ENCODE data around the gene SKIDA1.

Gene SKIDA1

DNA sequence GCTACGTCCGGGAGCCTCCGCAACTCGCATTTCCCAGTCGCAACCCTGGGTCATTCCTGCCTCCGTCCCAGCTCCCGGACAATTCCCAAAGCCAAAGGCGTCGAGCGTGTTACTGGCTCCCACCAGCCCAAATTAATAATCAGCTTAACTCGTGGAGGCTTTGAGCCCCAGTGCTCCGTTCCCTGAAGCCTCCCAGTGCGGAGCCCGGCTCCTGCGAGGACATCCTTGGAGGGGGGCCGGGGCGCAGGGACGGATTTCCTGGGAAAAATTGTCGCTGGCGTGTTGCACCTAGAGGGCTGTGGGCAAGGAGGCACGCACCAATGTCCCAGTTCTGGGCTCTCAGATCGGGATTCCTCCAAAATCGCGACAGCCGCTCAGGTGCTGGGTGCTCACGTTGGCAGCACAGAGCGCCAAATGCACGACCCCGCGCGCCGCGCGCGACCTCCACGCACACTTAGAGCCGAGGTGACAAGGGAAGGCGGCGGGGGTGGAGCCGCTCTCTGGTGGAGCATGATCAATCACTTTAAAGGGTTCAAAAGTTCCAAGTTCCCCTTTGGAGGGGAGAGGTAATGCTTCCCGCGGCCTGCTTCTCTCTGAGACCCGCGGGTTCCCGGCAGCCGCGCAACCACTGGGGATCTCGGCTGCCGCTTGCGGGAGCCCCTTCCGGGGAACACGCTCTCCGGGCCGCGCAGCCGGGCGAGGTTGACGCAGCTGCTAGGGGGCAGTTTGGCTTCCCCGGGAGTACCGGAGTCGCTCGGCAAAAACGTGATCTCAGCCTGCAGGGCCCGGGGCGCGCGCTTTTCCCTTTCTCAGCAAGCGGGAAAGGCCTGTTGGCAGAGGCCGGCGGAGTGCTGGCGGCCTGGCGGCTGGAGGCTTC is 25.5 kb downstream of the SKIDA1 start:
- no peak for DNase-seq

DNA sequence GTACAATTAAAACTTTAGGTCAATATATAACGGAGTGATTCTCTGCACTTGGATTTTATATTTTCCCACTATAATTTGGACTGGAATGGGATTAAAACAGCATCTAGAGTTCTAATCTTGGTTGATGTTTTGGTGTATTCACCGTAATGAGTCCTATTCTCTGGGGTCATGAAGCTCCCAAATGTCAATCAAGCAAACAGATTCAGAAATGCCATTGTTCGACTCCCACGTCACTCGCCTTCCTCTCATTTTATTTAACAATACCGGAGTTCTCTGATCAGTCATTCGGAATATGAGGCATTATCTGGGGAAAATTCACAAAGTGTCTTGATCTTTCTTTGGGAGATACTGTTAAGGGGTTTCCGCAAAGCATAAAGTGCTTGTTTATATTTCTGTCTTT is 26.5 kb downstream of the SKIDA1 start:
- no peak for DNase-seq

DNA sequence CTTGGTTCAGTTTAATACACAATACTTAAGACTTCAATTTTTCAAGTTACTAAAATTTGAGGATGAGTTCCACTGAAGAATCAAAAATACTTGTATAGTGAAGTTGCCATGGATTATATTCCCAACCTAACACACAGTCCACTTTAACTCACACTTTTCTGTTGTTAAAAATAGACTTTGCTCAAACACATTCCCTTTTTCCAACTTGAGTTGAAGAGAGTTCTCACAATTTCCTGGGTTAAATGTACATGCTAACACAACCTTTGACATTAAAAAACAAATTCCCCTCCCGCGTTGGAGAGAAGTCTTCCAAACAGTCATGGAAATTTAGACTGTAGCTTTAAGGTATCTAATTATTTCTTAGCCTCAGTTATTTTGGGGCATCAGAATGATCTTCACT is 27.1 kb downstream of the SKIDA1 start:
- no peak for DNase-seq

DNA sequence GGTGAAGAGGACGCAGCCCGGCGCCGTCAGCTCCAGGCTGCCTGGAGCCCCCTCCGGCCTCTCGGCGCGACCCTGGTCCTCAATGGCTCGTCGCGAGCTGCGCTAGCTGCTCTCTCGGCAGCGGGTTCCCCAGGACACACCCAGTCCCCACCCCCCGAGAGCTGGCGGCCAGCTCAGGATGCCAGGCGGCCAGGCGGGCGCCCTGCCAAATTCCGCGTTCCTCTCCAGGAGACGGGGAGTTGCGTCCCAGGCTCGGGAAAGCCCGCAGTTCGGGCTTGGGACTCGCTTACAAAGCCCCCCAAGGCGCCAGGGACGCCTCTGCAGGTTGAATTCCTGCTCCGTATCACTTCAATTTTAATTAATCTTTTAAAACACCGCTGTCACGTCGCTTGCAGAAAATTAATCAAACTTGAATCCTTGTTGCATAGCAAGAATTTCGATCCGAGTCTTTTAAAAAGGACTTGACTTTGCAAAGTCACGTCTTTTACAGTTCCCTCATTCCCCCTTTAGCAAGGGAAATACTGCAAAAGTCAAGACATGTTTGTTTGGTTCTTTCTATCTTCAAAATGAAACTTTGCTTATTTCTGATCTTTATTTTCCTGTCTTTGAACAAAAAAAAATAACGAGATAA is 28.2 kb downstream of the SKIDA1 start:
- DNase-seq = no peak

DNA sequence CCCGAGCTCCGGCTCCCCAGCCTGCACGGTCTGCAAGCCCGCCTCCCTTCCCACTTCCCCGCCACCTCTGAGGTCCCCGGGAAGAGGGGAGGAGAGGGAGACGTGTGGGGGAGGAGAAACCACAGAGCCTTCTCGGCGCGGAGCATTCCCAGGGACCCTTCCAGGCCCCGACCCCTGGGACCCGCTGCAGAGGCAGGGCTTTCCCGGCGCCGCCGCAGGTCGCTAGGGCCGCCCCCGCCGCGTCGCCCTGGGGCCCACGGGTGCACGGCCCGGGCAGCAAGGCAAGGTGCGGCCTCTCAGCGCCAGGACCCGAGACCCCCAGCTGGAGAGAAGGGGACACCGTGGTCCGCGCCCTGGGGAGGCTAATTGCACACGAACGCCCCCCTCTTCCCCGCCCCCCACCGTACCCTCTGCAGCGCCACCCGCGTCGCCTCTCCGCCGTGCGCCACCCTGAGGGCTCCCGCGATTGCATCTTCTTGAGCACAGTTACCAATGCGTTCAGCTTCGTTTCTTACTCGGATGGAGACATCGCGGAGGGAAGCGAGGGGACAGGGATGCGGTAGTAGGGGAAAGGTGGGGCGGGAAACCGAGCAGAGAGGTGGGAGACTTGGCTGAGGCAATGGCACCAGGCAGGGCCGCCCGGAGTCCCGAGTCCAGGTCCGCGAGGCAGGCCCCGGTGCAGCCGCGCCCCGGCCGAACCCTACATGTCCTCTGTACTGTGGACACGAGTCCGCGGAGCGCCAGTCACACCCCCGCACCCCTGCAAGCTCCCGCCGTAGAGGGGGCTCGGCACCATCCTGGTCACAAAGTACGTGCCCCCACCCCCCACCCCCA is 28.9 kb downstream of the SKIDA1 start:
- peak; percentile 21 for DNase-seq

DNA sequence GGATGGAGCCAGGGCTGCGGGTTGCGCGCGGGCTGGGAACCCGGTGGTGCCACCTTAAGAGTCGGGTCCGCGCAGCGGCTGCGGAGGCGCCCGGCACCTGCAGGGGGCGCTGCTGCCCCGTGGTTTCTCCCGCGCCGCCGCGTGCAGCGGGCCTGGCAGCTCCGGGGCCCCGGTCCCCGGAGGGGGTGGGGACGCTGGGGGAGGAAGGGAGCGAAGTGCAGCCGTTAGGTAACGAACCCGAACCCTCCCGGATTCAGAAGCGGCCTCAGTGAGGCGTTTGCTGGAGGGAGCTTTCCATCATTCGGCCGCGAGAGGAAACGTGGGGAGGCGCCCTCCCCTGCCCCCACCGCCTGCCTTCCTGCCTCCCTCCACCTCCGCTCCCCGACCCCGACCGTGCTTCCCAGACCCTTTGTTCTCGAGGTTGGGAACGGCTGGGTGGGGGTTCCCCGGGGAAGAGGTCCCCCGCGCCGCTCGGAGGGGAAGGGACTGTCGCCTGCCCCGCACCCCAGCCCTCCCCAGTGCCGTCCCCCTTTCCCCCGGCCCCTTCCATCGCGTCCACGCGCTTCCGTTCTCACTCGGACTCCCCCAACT is 29.6 kb downstream of the SKIDA1 start:
- DNase-seq = peak; percentile 44

DNA sequence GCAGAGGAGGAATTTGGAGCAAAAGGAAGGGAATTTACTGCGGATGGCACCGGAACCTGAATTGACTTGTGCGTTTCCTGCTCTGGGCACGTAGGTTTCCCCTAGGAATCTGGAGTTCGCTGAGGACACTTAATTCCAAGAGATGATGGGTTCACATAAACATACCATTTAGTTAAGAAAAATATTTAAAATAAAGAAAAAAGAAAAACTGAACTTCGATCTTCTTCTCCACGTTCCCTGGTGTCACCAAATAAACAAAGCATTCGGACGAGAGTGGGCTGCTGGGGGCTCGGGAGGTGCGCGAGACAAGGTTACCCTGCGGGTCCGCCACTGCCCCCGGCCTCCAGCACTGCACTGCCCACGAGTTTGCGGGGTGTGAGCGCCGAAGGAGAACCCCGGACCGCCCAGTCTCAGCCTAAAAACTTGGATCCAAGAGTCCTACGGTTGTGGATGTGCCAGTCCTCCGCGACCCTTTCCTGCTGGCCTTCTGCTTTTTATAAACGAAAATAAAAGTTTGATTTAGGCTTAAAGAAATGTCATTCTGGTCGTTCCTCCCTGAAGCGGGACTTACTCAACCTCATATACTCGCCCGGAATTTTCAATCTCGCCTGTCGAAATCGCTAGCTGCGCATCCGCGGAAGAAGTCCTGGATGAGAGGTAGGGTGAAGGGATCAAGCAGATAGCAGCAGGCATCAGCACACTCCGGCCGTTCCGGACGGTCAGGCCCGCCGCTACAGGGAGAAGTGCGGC is 30.3 kb downstream of the SKIDA1 start:
- DNase-seq = no peak

DNA sequence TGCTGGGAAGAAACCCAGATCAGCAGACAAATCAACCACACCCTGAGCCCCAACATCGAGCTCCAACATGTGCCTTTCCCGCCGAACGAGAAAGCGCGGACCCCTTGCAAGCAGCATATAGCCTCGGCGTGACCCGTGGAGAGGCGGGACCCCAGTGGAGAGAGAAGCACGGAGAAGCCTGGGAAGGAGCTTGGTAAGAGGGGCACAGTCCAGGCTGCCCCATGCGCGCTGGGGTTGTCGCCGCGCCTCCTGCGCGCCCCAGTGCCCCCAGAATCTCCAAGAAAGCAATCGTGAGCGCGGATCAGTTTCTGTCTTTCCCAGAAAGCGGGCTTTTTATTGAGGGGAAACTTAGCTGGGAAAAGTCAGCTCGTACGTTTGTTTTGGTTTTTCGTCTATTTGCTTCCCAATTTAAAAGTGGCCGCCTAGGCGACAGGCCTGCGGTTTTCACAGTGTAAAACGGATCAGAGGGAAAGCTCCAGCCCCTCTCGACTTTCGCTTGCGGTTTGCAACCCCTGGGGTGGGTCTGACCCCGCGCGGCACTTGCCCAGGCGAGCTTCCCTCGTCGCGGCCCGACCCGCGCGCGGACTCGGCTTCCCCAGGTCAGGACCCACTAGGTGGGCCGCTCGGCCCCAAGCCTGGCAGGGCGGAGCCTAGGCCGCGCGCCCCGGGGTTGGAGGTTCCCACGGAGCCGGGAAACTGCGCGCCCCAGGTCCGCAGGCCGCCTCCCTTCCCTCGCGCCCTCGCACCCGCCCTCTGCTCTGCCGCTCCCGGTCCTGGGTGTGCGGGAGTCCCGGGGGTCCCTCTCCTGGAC is 31.1 kb downstream of the SKIDA1 start:
- no peak for DNase-seq

DNA sequence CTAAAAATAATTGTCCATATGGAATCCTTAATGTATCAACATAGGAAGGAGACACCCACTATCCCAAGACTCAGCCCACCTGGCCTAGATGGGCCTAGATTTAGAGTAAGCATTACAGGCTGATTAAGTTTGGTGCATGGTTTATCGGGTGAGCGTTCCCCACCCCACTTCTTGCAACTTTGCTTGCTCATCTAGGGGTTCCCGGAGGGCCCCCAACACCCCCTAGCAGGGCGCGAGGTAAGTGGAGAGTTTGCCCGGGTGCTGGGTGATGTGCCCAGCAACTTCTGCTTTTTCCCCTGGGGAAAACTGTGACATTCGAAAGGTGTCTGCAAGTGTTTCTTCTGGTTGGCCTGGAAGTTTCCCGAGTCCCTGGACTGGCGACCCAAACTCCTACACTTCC is 31.7 kb downstream of the SKIDA1 start:
- no peak for DNase-seq

DNA sequence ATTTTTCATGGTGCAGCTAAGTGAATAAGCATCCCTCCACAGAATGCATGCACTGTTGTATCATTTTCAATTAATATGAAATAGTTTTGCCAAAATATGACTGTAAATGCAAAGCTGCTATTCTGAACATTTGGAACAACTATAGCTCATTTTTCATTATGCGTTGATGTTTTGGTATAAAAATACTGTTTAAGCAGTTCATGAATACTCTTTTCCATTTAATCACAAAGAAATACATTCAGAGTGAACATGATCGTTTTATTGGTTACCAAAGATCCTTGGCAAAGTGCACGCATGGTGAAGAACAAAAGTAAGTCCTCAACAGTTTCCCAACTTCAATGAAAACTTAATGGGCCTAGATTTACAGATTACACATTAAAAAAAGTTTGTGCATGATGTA is 33.1 kb downstream of the SKIDA1 start:
- DNase-seq = no peak

DNA sequence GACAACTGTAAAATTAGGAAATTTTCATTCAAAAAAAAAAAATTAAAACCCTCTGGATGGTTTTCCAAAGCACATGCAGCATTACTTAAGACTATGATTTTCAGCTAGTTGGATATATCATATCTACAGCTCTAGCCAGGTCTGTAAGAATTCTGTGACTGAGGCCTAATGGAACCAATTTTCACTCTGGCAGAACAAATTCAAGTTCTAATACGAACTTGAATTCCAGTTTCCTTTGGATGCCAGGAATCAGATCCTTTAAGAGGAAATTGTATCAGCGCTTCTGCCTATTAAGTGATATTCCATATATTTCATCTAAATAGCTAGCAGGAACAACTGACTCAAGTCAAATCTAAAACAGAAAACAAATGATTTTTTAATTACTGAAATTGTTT is 34.8 kb downstream of the SKIDA1 start:
- DNase-seq = no peak

DNA sequence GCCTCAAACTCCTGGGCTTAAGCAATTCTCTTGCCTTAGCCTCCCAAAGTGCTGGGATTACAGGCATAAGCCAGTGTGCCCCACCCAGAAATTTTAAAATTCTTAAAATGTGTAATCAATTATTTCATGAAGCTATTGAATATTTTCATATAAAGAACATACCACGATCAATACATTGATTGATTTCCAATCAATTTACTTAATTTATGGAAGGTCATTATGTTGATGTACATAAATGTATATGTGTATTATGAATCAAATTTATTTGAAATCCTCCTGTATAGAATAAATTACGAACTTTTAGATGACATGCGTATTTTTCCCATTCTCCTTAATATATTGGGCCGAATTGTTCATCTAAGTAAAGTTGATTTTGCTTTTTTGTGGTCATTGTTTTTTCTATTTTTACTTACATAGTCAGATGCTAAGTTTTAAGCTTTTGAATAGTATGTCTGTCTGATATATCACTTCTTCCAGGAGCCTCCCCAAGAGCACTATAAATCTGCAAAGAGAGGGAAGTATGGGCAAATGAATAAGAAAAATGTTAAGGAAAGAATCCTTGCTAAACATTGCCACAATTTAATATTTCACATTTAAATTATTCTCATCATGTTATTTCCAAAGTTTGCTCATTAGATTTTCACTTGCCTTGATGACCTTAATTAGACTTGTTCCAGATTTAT is 35.3 kb downstream of the SKIDA1 start:
- no peak for DNase-seq

DNA sequence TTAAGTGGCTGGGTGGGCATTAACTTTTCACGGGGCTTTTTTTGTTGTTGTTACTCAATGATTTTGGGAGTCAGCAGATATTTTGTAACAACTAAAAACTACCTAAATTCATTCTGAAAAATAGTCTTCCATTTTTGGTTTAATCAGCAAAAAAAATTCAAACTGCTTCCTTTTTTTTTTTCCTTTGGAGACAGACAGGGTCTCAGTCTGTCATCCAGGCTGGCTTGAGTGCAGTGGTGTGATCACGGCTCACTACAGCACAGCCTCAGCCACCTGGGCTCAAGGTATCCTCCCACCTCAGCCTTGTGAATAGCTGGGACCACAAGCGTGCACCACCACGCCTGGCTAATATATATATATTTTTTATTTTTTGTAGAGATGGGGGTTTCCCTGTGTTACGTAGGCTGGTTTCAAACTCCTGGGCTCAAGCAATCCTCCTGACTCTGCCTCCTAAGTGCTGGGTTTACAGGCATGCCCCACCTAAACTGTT is 36.5 kb downstream of the SKIDA1 start:
- DNase-seq = no peak

DNA sequence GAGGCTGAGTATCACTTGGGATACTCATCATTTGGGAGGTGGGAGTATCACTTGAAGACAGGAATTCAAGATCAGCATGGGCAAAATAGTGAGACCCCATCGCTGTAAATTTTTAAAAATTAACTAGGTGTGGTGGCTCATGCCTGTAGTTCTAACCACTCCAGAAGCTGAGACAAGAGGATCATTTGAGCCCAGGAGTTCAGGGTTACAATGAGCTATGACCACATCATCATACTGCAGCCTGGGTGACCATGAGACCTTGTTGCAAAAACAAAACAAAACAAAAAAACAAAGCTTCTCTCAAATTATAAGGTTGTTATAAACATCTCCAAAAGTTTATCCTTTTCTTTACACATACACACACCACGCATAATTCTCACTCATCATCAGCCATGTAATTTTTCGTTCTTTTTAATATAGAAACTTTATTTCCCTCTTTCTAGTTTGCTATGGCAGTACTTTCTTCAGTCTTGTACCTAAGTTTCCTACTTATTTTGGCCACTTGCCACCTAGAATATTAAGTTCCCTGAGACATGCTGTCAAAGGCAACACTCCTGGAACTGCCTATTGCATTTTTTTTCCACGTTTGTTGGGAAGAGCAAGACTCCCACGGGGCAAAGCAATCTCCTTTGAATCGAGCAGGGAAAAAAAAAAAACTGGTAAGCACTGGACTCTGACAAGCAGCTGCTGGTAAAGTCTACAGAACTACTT is 37.1 kb downstream of the SKIDA1 start:
- DNase-seq = no peak

DNA sequence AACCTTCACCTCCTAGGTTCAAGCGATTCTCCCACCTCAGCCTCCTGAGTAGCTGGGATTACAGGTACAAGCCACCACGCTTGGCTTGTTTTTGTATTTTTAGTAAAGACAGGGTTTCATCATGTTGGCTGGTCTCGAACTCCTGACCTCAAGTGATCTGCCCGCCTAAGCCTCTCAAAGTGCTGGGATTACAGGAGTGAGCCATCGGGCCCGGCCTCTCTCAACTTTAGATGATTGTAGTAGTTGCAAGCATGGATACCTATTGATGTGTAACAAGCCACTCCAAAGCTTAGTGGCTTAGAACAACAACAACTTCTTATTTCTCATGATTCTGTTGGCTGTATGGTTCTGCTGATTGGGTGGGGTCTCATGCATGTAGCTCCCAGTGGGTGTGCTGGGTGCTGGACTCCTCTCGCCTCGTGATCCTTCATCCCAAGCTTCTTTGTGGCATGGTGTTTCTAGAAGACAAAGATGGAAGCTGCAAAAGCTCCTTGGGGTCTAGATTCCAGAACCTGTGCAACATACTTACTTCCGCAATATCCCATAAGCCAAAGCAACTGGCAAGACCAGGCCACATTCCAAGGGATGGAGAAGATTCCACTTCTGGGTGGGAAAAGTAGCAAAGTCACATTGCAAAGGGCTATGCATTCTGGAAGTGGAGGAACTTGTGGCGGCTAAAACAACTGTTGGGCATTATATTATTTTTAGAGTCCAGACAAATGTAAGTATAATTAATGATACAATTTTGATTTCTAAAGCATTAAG is 37.9 kb downstream of the SKIDA1 start:
- DNase-seq = no peak

DNA sequence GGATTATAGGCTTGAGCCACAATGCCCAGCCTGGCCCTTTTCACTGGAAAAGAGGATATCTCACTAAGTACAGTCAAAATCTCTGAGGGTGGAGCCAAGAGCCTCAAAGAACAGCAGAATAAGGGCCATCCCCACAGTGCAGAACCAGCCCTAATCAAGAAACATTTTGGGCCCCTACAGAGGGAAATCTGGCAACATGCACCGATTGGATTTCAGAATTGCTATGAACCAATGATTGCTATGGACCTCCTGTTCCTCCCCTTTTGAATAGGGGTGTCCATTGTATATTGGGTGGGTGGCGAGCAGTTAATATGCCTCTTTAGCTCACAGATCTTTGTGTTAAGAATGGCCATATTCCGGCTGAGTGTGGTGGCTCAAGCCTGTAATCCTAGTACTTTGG is 42.7 kb downstream of the SKIDA1 start:
- no peak for DNase-seq

DNA sequence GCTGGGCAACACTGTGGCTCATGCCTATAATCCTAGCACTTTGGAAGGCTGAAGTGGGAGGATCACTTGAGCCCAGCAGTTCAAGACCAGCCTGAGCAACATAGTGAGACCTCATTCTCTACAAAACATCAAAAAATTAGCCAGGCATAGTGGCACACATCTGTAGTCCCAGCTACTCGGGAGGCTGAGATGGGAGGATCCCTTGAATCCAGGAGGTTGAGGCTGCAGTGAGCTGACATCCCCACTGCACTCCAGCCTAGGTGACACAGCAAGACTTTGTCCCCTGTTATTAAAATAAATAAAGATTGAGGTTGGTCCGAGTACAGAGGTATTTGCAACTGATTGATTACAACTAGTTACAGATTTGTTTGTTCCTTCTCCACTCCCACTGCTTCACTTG is 44.1 kb downstream of the SKIDA1 start:
- no peak for DNase-seq

DNA sequence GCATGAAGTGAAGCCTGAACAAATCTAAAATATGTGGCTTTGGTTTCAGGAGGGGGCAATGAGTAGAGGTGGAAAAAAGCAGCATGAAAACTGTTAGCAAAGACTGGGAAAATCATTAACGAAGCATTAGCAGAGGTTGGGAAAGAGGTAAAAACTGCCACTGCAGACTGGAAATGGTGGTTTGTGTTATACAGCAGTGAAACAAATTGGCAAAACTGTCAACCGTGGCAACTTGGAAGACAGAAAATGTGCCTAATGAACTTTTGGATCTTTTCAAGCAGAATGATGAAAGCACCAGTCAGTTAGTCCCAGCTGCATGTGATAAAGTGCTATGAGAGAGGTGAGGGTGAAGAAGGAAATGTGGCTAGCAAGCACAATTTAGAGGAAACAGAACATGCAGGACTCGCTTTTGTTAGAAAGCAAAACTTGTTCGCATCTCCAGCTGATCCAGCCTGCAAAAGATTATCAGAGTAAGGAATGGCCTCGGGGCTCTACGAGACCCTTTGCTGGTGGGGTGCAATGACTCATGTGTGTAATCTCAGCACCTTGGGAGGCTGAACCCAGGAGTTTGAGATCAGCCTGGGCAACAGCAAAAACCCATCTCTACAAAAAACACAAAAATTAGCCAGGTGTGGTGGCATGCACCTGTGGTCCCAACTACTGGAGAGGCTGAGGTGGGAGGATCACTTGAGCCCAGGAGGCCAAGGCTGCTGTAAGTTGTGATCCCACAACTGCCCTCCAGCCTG is 45.7 kb downstream of the SKIDA1 start:
- no peak for DNase-seq

DNA sequence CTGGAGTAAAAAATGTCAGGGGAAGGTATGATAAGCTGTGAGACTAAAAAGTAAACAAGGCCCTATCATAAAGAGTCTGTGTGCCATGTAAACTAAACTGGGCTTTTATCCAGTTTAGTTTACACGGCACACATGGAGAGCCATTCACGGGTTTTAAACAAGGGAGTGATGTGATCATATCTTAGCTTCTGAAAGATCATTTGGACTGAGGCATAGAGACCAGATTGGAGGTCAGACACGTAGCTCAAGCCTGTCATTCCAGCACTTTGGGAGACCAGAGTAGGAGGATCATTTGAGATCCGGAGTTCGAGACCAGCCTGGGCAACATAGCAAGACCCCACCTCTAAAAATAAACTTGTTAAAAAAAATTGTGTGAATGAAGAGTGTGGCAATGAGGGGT is 50.1 kb downstream of the SKIDA1 start:
- no peak for DNase-seq
